Thoracic aorta (tissue), 2 donors: ENCODE measurements around the gene EFCAB8. TPM values are rescaled to one million over a fixed set of nuclear protein-coding genes. Genes with fewer than 3 reads are reported as not detected.

Experiments used
- ATAC-seq: fragments of 150-250 bp; one replicate; pipeline ENCODE4 v1.8.0; 2017; ENCODE audit warnings: low read depth; ENCODE audit not compliant: insufficient number of reproducible peaks, low FRiP score
- DNase-seq: peaks from one replicate; pipeline ENCODE4 v3.0.0-alpha.2; 2020; ENCODE audit warnings: low spot score
- H3K27ac ChIP-seq, 2 donors: fragments of 200-600 bp; sonication (generic); 1 replicate in 1 of 2; 2 replicates in 1 of 2; pipeline ENCODE4 v1.5.1; 2016; ENCODE audit warnings: mild to moderate bottlenecking in 2 of 2, moderate library complexity in 2 of 2
- H3K27me3 ChIP-seq: fragments of 200-600 bp; sonication (generic); replicated peaks from 2 replicates; pipeline ENCODE4 v1.6.0; 2016; ENCODE audit warnings: mild to moderate bottlenecking; ENCODE audit not compliant: insufficient read depth
- H3K36me3 ChIP-seq: fragments of 200-600 bp; sonication (generic); one replicate; pipeline ENCODE4 v1.5.1; 2016
- H3K4me1 ChIP-seq, 2 donors: fragments of 200-600 bp; sonication (generic); 1 replicate in 1 of 2; 2 replicates in 1 of 2; pipeline versions ENCODE4 v1.5.1 to v1.6.0; 2016; ENCODE audit warnings: low read depth in 2 of 2, mild to moderate bottlenecking in 1 of 2; ENCODE audit not compliant: control insufficient read depth in 1 of 2
- H3K4me3 ChIP-seq: fragments of 200-600 bp; sonication (generic); 2 replicates; pipeline ENCODE4 v1.5.1; 2016; ENCODE audit warnings: mild to moderate bottlenecking
- H3K9me3 ChIP-seq: fragments of 200-600 bp; sonication (generic); 2 replicates; pipeline ENCODE4 v1.5.1; 2016
- total RNA-seq, 2 donors: library from RNA; depleted of rRNA; stranded (reverse); fragments of >200 nt; gene quantifications; one replicate each; pipeline versions ENCODE4 v1.1.0 to v1.2.3, GENCODE V29; 2016
- TF ChIP-seq, protein P1 (sequence below): fragments of 200-600 bp; sonication (generic); IDR thresholded peaks from one replicate; pipeline ENCODE4 v1.5.1; 2019; ENCODE audit warnings: antibody characterized with exemption

The EFCAB8 gene
- total RNA-seq, 2 donors from 2014 or later = 1.5 to 2.9 TPM

GRCh38 chr20:33008336-33009213, 149.9 kb downstream of the EFCAB8 start:
- DNase-seq (no peak), ATAC-seq (no peak)

GRCh38 chr20:33009214-33010132, 150.8 kb downstream of the EFCAB8 start:
- ATAC-seq = no peak
- Histone ChIP-seq H3K4me1 (no peaks in the 10 kb centered on the region), H3K36me3 (no peaks in the 10 kb centered on the region), H3K9me3 (no peaks in the 10 kb centered on the region), H3K4me3 (no peak overlapping the region), H3K27me3 (no peaks in the 10 kb centered on the region), H3K27ac (no peak overlapping the region)
- no peak for DNase-seq
- TF ChIP-seq, protein P1, sequence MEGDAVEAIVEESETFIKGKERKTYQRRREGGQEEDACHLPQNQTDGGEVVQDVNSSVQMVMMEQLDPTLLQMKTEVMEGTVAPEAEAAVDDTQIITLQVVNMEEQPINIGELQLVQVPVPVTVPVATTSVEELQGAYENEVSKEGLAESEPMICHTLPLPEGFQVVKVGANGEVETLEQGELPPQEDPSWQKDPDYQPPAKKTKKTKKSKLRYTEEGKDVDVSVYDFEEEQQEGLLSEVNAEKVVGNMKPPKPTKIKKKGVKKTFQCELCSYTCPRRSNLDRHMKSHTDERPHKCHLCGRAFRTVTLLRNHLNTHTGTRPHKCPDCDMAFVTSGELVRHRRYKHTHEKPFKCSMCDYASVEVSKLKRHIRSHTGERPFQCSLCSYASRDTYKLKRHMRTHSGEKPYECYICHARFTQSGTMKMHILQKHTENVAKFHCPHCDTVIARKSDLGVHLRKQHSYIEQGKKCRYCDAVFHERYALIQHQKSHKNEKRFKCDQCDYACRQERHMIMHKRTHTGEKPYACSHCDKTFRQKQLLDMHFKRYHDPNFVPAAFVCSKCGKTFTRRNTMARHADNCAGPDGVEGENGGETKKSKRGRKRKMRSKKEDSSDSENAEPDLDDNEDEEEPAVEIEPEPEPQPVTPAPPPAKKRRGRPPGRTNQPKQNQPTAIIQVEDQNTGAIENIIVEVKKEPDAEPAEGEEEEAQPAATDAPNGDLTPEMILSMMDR = no peak

More at GRCh38 chr20:33008336-33009213, 149.9 kb downstream of the EFCAB8 start:
- TF ChIP-seq, protein P1 = no peak
- Histone ChIP-seq H3K4me1 (no peaks in the 10 kb centered on the region), H3K27me3 (no peaks in the 10 kb centered on the region), H3K9me3 (no peaks in the 10 kb centered on the region), H3K36me3 (no peaks in the 10 kb centered on the region), H3K27ac (no peak overlapping the region), H3K4me3 (no peak overlapping the region)

- DNase-seq (no peak), ATAC-seq (no peak)
- H3K36me3 ChIP-seq = no peaks in the 10 kb centered on the region
- no peak overlapping the region for H3K27ac ChIP-seq
- H3K27me3 ChIP-seq = no peaks in the 10 kb centered on the region
- H3K4me3 ChIP-seq = no peak overlapping the region
- TF ChIP-seq, protein P1 = no peak
- no peaks in the 10 kb centered on the region for H3K9me3 ChIP-seq
- no peaks in the 10 kb centered on the region for H3K4me1 ChIP-seq
Measured at GRCh38 chr20:33010133-33010504, 151.4 kb downstream of the EFCAB8 start.

DNA sequence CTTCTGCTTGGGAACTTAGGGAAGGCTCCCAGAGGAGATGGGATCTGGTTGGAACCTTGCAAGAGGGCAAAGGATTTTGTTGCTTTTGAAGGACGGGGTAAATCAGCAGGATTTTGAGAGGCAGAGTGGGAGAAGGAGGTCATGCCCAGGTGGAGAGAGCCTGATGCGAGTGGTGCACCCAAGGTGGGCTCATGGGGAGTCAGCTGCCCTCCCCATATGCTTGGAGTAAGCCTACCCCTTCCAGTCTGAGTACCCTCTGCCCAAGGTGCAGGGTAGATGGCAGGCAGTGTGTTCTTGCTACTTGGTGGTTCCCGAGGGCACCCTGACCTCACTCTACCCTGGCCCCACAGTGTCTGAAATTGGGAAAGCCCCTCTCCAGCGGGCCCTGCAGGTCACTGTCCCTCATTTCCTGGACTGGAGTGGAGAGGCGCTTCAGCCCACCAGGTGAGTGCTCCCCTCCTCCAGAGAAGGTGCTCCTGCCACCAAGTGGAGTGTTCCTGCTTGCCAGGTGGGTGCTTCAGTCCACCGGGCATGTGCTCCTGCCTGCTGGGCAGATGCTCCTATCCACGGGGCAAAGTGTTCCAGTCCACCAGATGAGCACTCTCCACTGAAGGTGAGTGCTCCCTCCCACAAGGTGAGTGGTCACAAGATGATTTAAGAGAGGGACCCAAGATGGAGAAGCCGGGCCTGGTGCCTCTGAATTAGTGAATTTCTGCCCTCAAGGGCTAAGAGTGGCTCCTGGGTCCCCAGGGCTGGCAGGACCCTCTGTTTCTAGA, 152.1 kb downstream of the EFCAB8 start:
- no peak overlapping the region for H3K27ac ChIP-seq
- H3K4me1 ChIP-seq = no peaks in the 10 kb centered on the region
- H3K27me3 ChIP-seq = no peaks in the 10 kb centered on the region
- H3K9me3 ChIP-seq = no peaks in the 10 kb centered on the region
- TF ChIP-seq, protein P1 = no peak
- H3K36me3 ChIP-seq = no peaks in the 10 kb centered on the region
- ATAC-seq (no peak), DNase-seq (no peak)
- H3K4me3 ChIP-seq = no peak overlapping the region

Other genes starting within 250 kb of the EFCAB8 start
- gene C20orf203, start 185.0 kb upstream of the EFCAB8 start, total RNA-seq = 10 to 100 TPM in 1 of 2 donors, 1 to 10 TPM in 1; 1.2 to 11.3 TPM
- gene COMMD7, start 115.5 kb upstream of the EFCAB8 start, total RNA-seq = 10 to 100 TPM; 15.7 to 24.6 TPM
- 1 to 10 TPM in 1 of 2 donors, under 1 TPM in 1; 0.81 to 1.3 TPM for gene DNMT3B, start 96.5 kb upstream of the EFCAB8 start, total RNA-seq
- 100 to 1,000 TPM in 1 of 2 donors, 10 to 100 TPM in 1; 79.1 to 104 TPM for gene MAPRE1, start 39.0 kb upstream of the EFCAB8 start, total RNA-seq
- not detected for gene SUN5, start 145.5 kb downstream of the EFCAB8 start, total RNA-seq
- gene BPIFB2, start 148.8 kb downstream of the EFCAB8 start, total RNA-seq = not detected
- gene BPIFB6, start 172.7 kb downstream of the EFCAB8 start, total RNA-seq = not detected
- gene BPIFB3, start 195.0 kb downstream of the EFCAB8 start, total RNA-seq = not detected
- not detected for gene BPIFB4, start 220.7 kb downstream of the EFCAB8 start, total RNA-seq